Hematopoietic multipotent progenitor cell (in vitro differentiated cells): ENCODE results near the gene LRRC59. TPM values are rescaled to one million over a fixed set of nuclear protein-coding genes. Genes with fewer than 3 reads are reported as not detected.
"Not testable (repeated sequence)": the region's sequence is repeated elsewhere in the genome, so short reads cannot be mapped to it uniquely, and the experiment has no call there.

Experiments used
- DNase-seq, 3 donors: peaks; one replicate each; pipeline ENCODE4 v3.0.0-alpha.2; 2011 to 2015; ENCODE audit warnings: low read depth in 2 of 3, low spot score in 2 of 3
- total RNA-seq: library from RNA; depleted of rRNA; stranded (reverse); fragments of >200 nt; gene quantifications from one replicate; pipeline ENCODE4 v1.2.3, GENCODE V29; 2012

The LRRC59 gene
- total RNA-seq, 1 donor, result 59.8 TPM

DNA sequence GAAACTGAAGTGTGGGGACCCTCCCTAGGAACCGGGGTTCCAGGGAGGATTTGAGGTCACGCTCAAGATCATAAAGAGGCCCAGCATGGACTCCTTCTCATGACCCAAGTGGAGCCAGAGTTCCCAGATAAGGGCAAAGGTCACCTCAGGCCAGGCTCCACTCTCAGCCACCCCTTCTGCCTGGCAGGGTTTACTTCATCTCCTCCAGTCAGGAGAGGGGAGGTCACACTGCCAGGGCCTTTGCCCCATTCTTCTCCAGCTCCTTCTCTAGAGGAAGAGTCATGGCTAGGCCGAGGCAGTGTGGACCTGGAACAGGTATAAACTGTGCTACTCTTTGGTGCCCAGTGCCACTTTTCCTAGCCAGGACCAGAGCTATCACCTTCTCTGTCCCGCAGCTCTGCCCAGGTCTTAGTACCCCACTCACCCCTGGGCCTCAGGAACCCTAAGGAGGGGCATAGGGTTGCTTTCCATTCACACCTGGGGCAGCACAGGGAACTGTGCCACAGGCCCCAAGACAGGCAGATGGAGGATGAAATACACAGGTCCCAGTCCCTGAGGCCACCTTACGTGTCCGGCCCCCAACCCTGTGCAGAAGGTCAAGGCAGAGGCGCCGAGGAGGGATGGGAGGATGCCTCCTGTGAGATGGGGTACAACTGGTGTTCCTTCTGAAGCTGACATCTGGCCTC, 27.8 kb upstream of the LRRC59 start:
- no peak for DNase-seq

- DNase-seq, result no peak
Measured at GRCh38 chr17:50424246-50424995, 27.1 kb upstream of the LRRC59 start.

DNA sequence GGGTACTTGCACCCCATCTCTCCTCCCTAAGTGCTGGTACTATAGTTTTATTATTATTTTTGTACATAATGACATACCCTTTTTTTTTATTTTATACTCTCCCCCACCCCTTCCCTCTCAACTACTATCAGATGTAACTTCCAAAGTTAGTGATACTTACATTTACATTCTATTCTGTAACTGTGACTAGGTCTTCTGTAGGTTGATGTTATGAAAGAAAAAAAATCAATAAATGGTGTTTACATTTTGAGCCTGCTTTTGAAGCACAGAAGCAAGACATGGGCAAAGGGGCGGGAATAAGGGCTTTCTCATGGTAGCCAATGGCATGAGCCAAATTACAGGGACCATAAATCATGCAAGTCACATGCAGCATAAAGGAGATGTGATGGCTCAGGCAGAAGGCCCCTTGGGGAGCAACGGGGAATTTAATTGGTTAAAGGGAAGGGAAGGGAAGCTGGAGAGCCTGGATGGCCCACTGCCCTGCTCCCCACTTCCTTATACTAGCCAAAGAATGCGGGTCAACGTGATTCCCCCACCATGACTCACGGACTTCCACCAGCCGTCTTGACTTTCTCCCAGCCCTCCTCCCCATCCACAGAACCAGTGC, 26.3 kb upstream of the LRRC59 start:
- DNase-seq, result peak in 2 of 3 donors; percentile 30 to 60

DNA sequence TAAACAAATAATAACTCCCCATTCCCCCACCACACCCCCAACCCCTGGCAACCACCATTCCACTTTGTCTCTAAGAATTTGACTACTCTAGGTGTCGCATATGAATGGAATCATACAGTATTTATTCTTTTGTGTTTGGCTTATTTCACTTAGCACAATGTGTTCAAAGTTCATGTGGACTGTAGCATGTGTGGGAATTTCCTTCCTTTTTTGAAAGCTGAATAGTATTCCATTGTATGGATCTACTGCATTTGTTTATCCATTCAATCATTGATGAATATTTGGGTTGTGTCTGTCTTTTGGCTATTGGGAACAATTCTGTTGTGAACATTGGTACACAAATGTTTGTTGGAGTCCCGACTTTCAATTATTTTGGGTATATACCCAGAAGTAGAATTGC, 25.4 kb upstream of the LRRC59 start:
- DNase-seq, result no peak

GRCh38 chr17:50421308-50422051, 24.2 kb upstream of the LRRC59 start:
- peak in 2 of 3 donors; percentile 17 to 53 for DNase-seq

- DNase-seq, result no peak
Measured at GRCh38 chr17:50420419-50421112, 23.2 kb upstream of the LRRC59 start.

GRCh38 chr17:50419577-50419976, 22.3 kb upstream of the LRRC59 start:
- DNase-seq, result not testable (repeated sequence)

GRCh38 chr17:50414808-50415207, 17.5 kb upstream of the LRRC59 start:
- no peak for DNase-seq

DNA sequence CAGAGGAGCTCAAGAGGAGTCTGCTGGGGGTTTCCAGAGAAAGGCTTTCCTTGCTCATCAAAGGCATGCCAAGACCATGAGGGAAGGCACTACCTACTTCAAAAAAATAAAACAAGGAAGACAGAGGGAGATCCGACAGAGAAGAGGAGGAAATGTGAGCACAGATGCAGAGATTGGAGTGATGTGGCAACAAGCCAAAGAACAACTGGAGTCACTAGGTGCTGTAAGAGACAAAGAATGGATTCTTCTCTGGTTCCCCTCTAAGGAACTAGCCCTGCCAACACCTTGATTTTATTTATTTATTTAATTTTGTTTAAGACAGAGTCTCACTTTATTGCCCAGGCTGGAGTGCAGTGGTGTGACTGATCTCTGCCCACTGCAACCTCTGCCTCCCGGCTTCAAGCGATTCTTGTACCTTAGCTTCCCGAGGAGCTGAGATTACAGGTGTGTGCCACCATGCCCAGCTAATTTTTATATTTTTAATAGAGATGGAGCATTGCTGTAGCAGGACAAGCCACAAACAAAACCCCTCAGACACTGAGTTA, 14.9 kb upstream of the LRRC59 start:
- no peak for DNase-seq

DNA sequence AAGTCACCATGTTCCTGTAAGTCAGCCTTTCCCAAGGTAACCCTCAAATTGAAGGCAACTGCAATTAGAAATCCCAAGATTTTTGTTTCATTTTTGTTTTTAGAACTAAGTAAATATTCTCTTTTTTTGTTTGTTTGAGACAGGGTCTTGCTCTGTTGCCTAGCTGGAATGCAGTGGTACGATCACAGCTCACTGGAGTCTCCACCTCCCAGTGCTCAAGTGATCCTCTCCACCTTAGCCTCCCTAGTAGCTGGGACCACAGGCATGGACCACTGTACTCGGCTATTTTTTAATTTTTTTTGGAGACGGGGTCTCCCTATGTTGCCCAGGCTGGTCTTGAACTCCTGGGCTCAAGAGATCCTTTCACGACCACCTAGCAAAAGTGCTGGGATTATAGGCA, 10.6 kb upstream of the LRRC59 start:
- DNase-seq, result no peak

DNA sequence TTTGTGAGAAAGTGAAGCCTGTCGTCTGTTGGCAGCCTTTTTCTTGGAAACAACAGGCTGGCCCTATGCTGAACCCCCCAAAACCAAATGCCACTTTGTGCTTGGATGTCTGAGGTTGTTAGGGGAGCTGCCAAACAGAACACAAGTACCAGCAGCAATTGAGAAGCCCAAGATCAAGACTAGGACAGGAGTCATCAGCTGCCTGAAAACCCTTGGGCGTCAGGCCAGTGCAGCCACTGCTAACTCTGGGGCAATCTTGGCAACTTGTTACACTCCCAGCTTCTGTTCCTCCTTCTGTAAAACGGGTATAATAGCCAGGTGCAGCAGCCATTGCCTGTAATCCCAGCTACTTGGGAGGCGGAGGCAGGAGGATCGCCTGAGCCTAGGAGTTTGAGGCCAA, 9.3 kb upstream of the LRRC59 start:
- no peak for DNase-seq

DNA sequence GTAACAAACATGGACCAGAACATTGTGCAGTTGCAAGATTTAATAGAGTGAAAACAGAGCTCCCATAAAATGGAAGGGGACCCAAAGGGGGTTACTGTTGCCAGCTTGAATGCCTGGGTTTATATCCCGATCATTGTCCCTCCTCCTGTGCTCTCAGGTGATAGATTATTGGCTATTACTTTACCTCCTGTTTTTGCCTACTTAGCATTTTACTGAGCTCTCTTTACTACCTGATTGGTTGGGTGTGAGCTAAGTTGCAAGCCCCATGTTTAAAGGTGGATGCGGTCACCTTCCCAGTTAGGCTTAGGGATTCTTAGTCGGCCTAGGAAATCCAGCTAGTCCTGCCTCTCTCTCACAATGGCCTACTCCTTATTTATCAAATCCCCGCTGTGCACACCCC, 8.0 kb upstream of the LRRC59 start:
- not testable (repeated sequence) for DNase-seq

GRCh38 chr17:50399591-50399990, 2.3 kb upstream of the LRRC59 start:
- not testable (repeated sequence) for DNase-seq

- DNase-seq, result not testable (repeated sequence)
Measured at GRCh38 chr17:50398672-50399071, 1.3 kb upstream of the LRRC59 start.

GRCh38 chr17:50397919-50398285, 579 bp upstream of the LRRC59 start:
- no peak for DNase-seq

GRCh38 chr17:50396261-50397110, 837 bp downstream of the LRRC59 start:
- peak in 2 of 3 donors; percentile 24 to 32 for DNase-seq

GRCh38 chr17:50394711-50395110, 2.6 kb downstream of the LRRC59 start:
- DNase-seq, result no peak

- no peak for DNase-seq
Measured at GRCh38 chr17:50393700-50394099, 3.6 kb downstream of the LRRC59 start.

GRCh38 chr17:50392621-50393020, 4.7 kb downstream of the LRRC59 start:
- no peak for DNase-seq
